ENCODE data around the gene PARP12. TPM values are rescaled to one million over a fixed set of nuclear protein-coding genes. Genes with fewer than 3 reads are reported as not detected.

PARP12 gene
- total and polyA plus RNA-seq, 2 of the 13 experiments (the other 11 are each of a cell fraction or from before 2014, with no cell fraction given) = 15.5 to 35.2 TPM

GRCh38 chr7:140048989-140049338 is 13.8 kb downstream of the PARP12 start:
- Histone ChIP-seq H3K27me3 (ENCODE audit: control insufficient read depth in 1 of 2, insufficient read depth in 2 of 2, low read length in 2 of 2) (no peaks in the 10 kb centered on the region), H4K20me1 (ENCODE audit: insufficient read depth, low read length) (no peaks in the 10 kb centered on the region), H3K4me3 (replicated peaks in 1 of 3; ENCODE audit: insufficient read depth in 1 of 3, low read depth in 2 of 3, low read length in 3 of 3) (peak overlapping the region in 2 of 3 experiments; percentile 27 to 41; a peak in 3 of 6 replicates), H3K79me2 (ENCODE audit: insufficient read depth, low read length) (peaks cover 5% of the 10 kb centered on the region), H3K9ac (ENCODE audit: insufficient read depth, low read depth, low read length) (peak overlapping the region; percentile 21; the same call in 1 of the 2 replicates), H3K27ac (ENCODE audit: extremely low read length, insufficient read depth, low read length) (peak overlapping the region; percentile 76), H3K9me3 (ENCODE audit: low read length) (no peaks in the 10 kb centered on the region), H3K4me2 (ENCODE audit: low read depth, low read length) (peak overlapping the region; percentile 64), H3K36me3 (replicated peaks in 1 of 2; ENCODE audit: control insufficient read depth in 1 of 2, insufficient read depth in 2 of 2, low read length in 2 of 2) (peaks cover 1 to 7% of the 10 kb centered on the region in 2 experiments; a peak in 2 of 5 replicates), H3K4me1 (ENCODE audit: insufficient read depth, low read length) (peaks cover 68% of the 10 kb centered on the region), H2AFZ (ENCODE audit: low read length) (no peak overlapping the region)
- no peak for FAIRE-seq
- in situ Hi-C loops (cut with HindIII; ENCODE audit: extremely low pct_ligation_motif_present, low pct_unique_long_range_greater_than_20kb) (no loop called here), intact Hi-C loops (cut with micrococcal nuclease; ENCODE audit: unreplicated experiment) (no loop called here)
- no peak for DNase-seq (ENCODE audit: low spot score)
- BruUV-seq (replicated peaks) = no TSS peak
- 0% methylated on average over 1 of the region's 1 CpG for WGBS (ENCODE audit: low lambda C conversion rate)
- ChIA-PET POLR2A (interaction anchor here (0.6 to 2.0 kb wide), 8 partner anchors 9 to 427 kb away, joined by 3 to 14 read pairs (median 5); partner anchors contain the start of genes KDM7A and PARP12), CTCF (ENCODE audit: low intra/inter-chr PET ratio, low total read pairs) (no interaction called here)
- ATAC-seq = no peak
- no peak for TF ChIP-seq EHMT2 (IDR thresholded peaks at IDR 0.05; ENCODE audit: borderline replicate concordance, low read depth, low read length)
- TF ChIP-seq RBFOX2 (IDR thresholded peaks at IDR 0.05; ENCODE audit: low read depth, low read length) = 0 out of 2 replicates have a peak, but pooled peaks have one; percentile 18
- TF ChIP-seq, protein P1, sequence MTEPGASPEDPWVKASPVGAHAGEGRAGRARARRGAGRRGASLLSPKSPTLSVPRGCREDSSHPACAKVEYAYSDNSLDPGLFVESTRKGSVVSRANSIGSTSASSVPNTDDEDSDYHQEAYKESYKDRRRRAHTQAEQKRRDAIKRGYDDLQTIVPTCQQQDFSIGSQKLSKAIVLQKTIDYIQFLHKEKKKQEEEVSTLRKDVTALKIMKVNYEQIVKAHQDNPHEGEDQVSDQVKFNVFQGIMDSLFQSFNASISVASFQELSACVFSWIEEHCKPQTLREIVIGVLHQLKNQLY (CRISPR knock-in tag; IDR thresholded peaks at IDR 0.05) = no peak
- 0 out of 2 replicates have a peak, but pooled peaks have one; percentile 55 for TF ChIP-seq MTF2 (CRISPR knock-in tag; IDR thresholded peaks at IDR 0.05; ENCODE audit: borderline replicate concordance)
- TF ChIP-seq RNF219 (CRISPR knock-in tag; IDR thresholded peaks at IDR 0.05) = 0 out of 2 replicates have a peak, but pooled peaks have one; percentile 11
- TF ChIP-seq ISX (CRISPR knock-in tag; conservative IDR thresholded peaks at IDR 0.05) = no peak
- TF ChIP-seq, protein P2, sequence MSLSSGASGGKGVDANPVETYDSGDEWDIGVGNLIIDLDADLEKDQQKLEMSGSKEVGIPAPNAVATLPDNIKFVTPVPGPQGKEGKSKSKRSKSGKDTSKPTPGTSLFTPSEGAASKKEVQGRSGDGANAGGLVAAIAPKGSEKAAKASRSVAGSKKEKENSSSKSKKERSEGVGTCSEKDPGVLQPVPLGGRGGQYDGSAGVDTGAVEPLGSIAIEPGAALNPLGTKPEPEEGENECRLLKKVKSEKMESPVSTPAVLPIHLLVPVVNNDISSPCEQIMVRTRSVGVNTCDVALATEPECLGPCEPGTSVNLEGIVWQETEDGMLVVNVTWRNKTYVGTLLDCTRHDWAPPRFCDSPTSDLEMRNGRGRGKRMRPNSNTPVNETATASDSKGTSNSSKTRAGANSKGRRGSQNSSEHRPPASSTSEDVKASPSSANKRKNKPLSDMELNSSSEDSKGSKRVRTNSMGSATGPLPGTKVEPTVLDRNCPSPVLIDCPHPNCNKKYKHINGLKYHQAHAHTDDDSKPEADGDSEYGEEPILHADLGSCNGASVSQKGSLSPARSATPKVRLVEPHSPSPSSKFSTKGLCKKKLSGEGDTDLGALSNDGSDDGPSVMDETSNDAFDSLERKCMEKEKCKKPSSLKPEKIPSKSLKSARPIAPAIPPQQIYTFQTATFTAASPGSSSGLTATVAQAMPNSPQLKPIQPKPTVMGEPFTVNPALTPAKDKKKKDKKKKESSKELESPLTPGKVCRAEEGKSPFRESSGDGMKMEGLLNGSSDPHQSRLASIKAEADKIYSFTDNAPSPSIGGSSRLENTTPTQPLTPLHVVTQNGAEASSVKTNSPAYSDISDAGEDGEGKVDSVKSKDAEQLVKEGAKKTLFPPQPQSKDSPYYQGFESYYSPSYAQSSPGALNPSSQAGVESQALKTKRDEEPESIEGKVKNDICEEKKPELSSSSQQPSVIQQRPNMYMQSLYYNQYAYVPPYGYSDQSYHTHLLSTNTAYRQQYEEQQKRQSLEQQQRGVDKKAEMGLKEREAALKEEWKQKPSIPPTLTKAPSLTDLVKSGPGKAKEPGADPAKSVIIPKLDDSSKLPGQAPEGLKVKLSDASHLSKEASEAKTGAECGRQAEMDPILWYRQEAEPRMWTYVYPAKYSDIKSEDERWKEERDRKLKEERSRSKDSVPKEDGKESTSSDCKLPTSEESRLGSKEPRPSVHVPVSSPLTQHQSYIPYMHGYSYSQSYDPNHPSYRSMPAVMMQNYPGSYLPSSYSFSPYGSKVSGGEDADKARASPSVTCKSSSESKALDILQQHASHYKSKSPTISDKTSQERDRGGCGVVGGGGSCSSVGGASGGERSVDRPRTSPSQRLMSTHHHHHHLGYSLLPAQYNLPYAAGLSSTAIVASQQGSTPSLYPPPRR (CRISPR knock-in tag; IDR thresholded peaks at IDR 0.05; ENCODE audit: borderline replicate concordance) = no peak
- TF ChIP-seq, protein P3, sequence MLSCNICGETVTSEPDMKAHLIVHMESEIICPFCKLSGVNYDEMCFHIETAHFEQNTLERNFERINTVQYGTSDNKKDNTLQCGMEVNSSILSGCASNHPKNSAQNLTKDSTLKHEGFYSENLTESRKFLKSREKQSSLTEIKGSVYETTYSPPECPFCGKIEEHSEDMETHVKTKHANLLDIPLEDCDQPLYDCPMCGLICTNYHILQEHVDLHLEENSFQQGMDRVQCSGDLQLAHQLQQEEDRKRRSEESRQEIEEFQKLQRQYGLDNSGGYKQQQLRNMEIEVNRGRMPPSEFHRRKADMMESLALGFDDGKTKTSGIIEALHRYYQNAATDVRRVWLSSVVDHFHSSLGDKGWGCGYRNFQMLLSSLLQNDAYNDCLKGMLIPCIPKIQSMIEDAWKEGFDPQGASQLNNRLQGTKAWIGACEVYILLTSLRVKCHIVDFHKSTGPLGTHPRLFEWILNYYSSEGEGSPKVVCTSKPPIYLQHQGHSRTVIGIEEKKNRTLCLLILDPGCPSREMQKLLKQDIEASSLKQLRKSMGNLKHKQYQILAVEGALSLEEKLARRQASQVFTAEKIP (CRISPR knock-in tag; IDR thresholded peaks at IDR 0.05; ENCODE audit: borderline replicate concordance) = no peak
- peak in 1 of 2 experiments; percentile 40; a peak in 1 of 4 replicates for TF ChIP-seq POLR2A (IDR thresholded peaks at IDR 0.05; ENCODE audit: insufficient read depth in 1 of 2, low read depth in 2 of 2, low read length in 2 of 2)
- 0 out of 2 replicates have a peak, but pooled peaks have one; percentile 47 for TF ChIP-seq ZNF780A (CRISPR knock-in tag; IDR thresholded peaks at IDR 0.05)
- TF ChIP-seq, protein P4, sequence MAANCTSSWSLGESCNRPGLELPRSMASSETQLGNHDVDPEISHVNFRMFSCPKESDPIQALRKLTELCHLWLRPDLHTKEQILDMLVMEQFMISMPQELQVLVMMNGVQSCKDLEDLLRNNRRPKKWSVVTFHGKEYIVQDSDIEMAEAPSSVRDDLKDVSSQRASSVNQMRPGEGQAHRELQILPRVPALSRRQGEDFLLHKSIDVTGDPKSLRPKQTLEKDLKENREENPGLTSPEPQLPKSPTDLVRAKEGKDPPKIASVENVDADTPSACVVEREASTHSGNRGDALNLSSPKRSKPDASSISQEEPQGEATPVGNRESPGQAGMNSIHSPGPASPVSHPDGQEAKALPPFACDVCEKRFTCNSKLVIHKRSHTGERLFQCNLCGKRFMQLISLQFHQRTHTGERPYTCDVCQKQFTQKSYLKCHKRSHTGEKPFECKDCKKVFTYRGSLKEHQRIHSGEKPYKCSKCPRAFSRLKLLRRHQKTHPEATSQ (CRISPR knock-in tag; IDR thresholded peaks at IDR 0.05; ENCODE audit: borderline replicate concordance) = no peak
